ENCODE results near the gene AHCYL1.
"Not testable (repeated sequence)": the region's sequence is repeated elsewhere in the genome, so short reads cannot be mapped to it uniquely, and the experiment has no call there.

The AHCYL1 gene

DNA sequence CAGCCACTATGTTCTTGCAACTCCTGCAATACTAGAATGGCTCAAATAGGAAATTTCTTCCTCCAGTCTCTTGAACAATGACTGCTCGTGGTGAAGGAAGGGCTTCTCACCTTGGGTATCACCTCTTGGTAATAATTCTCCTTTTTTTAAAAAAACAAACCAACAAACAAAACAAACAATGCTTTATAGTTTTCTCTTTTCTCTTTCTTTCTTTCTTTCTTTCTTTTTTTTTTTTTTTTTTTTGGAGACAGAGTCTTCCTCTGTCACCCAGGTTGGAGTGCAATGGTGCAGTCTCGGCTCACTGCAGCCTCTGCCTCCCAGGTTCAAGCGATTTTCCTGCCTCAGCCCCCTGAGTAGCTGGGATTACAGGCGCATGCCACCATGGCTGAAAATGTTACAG is 46.1 kb downstream of the AHCYL1 start:
- H3K36me3 Mint-ChIP-seq; H3K9me3 Mint-ChIP-seq (ENCODE audit: low read depth): not testable (repeated sequence)

DNA sequence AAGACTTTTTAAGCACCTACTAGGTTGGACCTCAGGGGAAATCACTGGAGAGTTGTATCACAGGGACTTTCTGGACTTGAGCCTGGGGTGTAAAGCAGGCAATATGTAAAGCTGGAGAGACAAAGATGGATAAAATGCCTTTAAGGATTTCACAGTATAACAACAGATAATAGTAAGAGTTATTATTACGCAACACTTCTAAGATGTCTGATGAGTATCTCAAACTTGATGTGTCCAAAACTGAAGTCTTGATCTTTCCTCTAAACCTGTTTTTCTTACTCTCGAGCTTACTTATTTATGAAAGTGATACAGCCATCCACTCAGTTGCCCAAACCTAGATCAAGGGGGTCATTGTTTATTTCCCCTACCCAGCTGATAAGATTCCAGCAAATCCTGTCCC is 47.8 kb downstream of the AHCYL1 start:
- Mint-ChIP-seq H3K36me3 (no peaks in the 10 kb centered on the region), H3K9me3 (ENCODE audit: low read depth) (no peaks in the 10 kb centered on the region), H3K27me3 (no peaks in the 10 kb centered on the region), H3K4me3 (no peak overlapping the region), H3K4me1 (ENCODE audit: low read depth) (peaks cover 43% of the 10 kb centered on the region), H3K27ac (peak overlapping the region; percentile 36)

More for the DNA sequence above, 46.1 kb downstream of the AHCYL1 start:
- H3K4me1 Mint-ChIP-seq (ENCODE audit: low read depth) = peaks cover 30% of the 10 kb centered on the region
- H3K4me3 Mint-ChIP-seq = peak overlapping the region; percentile 71
- not testable (repeated sequence) for H3K27me3 Mint-ChIP-seq
- H3K27ac Mint-ChIP-seq = peak overlapping the region; percentile 80

DNA sequence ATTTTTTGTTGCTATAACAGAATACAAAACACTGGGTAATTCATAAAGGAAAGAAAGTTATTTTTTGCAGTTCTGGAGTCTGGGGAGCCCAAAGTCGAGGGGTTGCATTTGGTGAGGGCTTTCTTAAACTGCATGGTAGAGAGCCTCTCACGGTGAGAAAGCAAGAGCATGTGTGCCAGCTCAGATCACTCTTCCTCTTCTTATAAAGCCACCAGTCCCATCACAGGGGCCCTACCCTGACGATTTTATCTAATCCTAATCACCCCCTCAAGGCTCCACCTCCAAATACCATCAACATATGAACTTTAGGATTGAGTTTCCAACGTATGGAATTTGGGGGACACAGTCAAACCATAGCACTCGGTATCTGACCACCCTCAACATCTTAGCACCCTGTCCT is 48.9 kb downstream of the AHCYL1 start:
- H3K4me1 Mint-ChIP-seq (ENCODE audit: low read depth) = peaks cover 47% of the 10 kb centered on the region
- peak overlapping the region; percentile 89 for H3K27ac Mint-ChIP-seq
- H3K4me3 Mint-ChIP-seq = peak overlapping the region; percentile 88
- H3K9me3 Mint-ChIP-seq (ENCODE audit: low read depth) = no peaks in the 10 kb centered on the region
- no peaks in the 10 kb centered on the region for H3K27me3 Mint-ChIP-seq
- H3K36me3 Mint-ChIP-seq = peaks cover 4% of the 10 kb centered on the region

DNA sequence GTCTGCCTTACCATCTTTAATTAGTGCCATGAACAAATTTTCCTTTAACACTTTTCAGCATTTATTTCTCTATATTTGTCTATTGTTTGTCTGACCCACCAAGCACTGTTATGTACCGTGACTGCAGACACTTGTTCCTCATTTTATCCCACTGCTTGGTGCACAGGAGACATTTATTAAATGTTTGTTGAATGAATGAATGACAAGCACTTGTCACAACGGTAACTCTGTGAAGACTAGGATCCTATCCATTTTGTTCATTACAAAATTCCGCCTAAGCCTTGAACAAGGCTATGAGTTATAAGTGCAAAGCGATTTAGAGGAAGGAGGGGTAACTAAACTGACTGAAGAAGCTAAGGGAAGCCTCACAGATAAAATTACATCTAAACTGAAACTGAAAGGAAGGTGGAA is 49.5 kb downstream of the AHCYL1 start:
- H3K4me3 Mint-ChIP-seq = peak overlapping the region; percentile 88
- peaks cover 48% of the 10 kb centered on the region for H3K4me1 Mint-ChIP-seq (ENCODE audit: low read depth)

DNA sequence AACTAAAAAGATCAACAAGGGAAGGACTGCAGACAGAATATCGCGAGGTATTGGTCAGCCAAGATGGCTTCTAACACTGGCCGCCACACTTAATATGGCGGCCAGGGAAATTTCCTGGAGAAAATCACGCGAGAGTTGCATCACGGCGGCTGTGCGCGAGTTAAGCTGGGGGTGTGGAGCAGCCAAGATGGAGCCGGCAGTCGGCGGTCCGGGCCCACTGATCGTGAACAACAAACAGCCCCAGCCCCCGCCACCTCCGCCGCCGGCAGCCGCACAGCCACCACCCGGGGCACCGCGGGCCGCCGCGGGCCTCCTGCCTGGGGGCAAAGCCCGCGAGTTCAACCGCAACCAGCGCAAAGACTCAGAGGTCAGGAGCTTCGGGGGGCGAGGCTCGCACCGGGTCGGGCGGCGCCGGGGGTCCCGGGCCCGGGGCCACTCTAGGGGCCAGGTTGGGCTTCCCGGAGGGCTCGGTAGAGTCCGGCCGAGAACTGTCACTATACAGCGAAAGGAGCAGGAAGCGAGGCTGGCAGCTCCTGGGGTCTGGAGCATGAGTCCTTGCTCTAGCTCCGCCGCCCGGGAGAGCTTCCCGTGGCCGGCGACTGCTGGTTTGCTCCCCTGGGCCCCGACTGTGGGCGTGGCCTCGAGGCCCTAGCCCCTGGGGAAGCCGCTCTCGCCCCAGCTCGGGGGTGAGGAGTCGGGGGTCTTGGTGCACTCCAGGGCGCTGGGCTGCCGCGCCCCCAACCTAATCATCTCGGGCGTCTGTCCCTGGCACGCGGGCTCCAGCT is 50.1 kb downstream of the AHCYL1 start, which contains the start of gene STRIP1:
TSS of gene STRIP1 (plus strand) at position 174 of the 785 bp plus-strand sequence. CDS start at position 188, 14 bp downstream.
- Mint-ChIP-seq H3K9me3 (ENCODE audit: low read depth) (no peaks in the 10 kb centered on the region), H3K4me1 (ENCODE audit: low read depth) (peaks cover 47% of the 10 kb centered on the region), H3K27me3 (no peaks in the 10 kb centered on the region), H3K27ac (peak within 1 kb of the TSS; percentile 89), H3K4me3 (peak within 1 kb of the TSS; percentile 88), H3K36me3 (peaks cover 7% of the 10 kb centered on the region)

More for the DNA sequence above, 49.5 kb downstream of the AHCYL1 start:
- peak overlapping the region; percentile 89 for H3K27ac Mint-ChIP-seq
- H3K36me3 Mint-ChIP-seq = peaks cover 7% of the 10 kb centered on the region
- H3K9me3 Mint-ChIP-seq (ENCODE audit: low read depth) = no peaks in the 10 kb centered on the region
- H3K27me3 Mint-ChIP-seq = no peaks in the 10 kb centered on the region

DNA sequence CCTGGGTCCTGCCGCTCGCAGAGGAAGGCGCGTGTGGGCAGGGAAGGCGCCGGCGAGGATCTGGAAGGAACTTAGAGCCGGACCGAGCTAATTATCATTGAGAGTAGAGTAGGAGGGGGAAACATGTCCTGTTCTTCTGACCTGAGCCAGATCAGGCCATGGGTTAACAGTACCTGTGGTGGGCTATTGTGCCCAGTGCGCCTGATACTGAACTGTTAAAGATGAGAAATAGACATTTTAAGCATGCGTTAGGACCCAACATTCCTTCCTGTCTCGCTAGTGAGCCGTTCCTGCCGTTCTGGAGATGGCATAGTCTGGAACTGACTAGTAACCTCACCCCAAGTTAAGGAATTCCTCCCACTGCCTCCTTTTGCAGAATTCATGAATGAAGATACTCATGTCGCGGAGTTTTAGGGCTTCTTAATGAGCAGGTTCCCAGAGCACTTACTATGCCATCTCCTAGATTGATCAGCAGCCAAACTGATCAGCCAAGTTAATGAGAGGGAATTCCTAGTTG is 50.7 kb downstream of the AHCYL1 start:
- Mint-ChIP-seq H3K9me3 (ENCODE audit: low read depth) (no peaks in the 10 kb centered on the region), H3K36me3 (peaks cover 10% of the 10 kb centered on the region), H3K4me3 (peak overlapping the region; percentile 88), H3K27me3 (no peaks in the 10 kb centered on the region), H3K27ac (peak overlapping the region; percentile 77), H3K4me1 (ENCODE audit: low read depth) (peaks cover 45% of the 10 kb centered on the region)

DNA sequence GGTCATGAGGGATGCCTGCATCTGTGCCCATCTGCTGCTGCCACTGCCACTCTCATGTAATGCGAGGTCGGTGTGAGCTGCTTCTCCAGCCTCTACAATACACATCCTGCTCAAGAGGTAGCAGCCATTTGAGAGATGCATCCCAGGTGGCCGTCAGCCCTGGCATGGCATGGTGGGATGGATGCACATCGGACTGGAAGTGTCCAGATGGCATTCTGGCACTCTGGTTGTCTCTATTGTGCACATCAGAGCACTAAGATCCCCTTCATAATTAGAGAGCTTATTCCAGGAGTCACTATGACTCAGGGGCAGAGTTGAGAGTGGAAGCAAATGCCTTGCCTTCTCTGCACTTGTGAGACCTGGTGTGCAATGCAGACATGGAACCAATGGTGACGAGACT is 53.7 kb downstream of the AHCYL1 start:
- Mint-ChIP-seq H3K9me3 (ENCODE audit: low read depth) (no peaks in the 10 kb centered on the region), H3K27ac (no peak overlapping the region), H3K4me3 (no peak overlapping the region), H3K4me1 (ENCODE audit: low read depth) (peaks cover 40% of the 10 kb centered on the region), H3K36me3 (peaks cover 10% of the 10 kb centered on the region), H3K27me3 (no peaks in the 10 kb centered on the region)

DNA sequence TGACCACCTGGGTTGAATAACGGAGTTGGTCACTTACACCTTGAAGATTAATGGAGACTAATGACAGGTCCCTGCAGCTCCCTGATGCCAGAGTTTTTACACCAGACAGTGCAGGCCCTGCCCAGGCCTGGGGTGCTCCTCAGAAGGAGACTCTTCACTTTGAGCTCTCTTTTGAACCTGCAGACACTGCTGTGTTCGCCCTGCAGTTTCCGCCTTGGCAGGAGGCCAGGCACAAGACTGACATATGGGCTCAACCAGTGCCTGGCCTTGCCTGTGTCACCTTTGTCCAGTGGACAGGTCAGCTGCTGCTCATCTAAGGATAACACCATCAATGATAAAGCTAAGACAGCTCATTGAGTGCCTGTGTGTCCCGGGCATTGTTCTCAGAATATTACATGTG is 55.1 kb downstream of the AHCYL1 start:
- no peaks in the 10 kb centered on the region for H3K27me3 Mint-ChIP-seq
- H3K27ac Mint-ChIP-seq = no peak overlapping the region
- peaks cover 13% of the 10 kb centered on the region for H3K36me3 Mint-ChIP-seq
- no peaks in the 10 kb centered on the region for H3K9me3 Mint-ChIP-seq (ENCODE audit: low read depth)
- H3K4me3 Mint-ChIP-seq = no peak overlapping the region
- H3K4me1 Mint-ChIP-seq (ENCODE audit: low read depth) = peaks cover 31% of the 10 kb centered on the region

DNA sequence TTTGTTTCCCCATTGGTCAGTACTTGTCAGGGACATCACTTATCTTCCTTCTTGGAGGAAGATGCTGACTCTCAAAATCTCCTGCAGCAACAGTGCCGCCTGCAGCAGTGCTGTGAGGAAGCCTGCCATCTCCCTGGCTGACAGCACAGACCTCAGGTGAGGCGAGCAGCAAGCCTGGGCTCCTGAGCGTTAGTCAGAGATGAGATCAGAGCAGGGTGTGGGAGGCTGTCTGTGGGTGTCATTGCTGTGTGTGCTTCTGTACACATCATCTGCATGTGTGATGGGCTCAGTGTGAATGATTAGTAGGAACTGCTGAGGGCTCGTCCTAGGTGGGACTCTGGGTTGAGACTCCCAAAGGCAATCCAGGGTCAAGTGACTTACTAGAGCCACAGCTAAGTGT is 56.0 kb downstream of the AHCYL1 start:
- Mint-ChIP-seq H3K27me3 (no peaks in the 10 kb centered on the region), H3K4me3 (no peak overlapping the region), H3K4me1 (ENCODE audit: low read depth) (peaks cover 26% of the 10 kb centered on the region), H3K9me3 (ENCODE audit: low read depth) (no peaks in the 10 kb centered on the region), H3K27ac (no peak overlapping the region), H3K36me3 (peaks cover 15% of the 10 kb centered on the region)

DNA sequence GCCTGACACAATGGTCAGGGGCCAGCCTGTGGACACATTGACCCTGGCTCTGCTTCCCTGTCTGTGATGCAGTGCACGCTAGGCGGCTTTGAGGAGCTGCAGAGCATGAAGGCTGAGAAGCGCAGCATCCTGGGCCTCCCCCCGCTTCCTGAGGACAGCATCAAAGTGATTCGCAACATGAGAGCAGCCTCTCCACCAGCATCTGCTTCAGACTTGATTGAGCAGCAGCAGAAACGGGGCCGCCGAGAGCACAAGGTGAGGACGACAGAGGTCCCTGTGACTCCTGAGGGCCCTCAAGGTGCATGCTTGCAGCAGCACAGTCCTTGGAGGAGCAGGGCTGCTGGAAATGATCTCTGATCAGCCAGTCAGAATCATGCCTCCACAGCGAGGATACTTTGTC is 58.5 kb downstream of the AHCYL1 start:
- H3K27ac Mint-ChIP-seq = no peak overlapping the region
- no peaks in the 10 kb centered on the region for H3K9me3 Mint-ChIP-seq (ENCODE audit: low read depth)
- peaks cover 10% of the 10 kb centered on the region for H3K4me1 Mint-ChIP-seq (ENCODE audit: low read depth)
- H3K27me3 Mint-ChIP-seq = no peaks in the 10 kb centered on the region
- H3K36me3 Mint-ChIP-seq = peaks cover 16% of the 10 kb centered on the region
- no peak overlapping the region for H3K4me3 Mint-ChIP-seq

DNA sequence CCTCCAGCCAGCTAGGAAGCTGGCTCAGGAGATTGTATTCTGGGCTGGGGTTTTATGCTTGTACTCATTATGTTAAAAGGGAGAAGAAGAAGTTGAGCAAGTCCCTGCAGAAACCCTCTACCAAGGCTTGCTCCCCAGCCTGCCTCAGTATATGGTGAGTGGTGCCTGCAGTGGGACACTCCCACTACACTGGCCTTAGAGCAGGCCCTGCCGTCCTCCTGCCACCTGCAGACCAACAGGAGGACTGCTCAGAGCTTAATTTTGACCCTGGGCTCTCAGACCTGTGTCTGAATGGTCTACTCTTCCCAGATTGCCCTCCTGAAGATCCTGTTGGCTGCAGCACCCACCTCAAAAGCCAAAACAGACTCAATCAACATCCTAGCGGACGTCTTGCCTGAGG is 62.9 kb downstream of the AHCYL1 start:
- no peaks in the 10 kb centered on the region for H3K27me3 Mint-ChIP-seq
- no peak overlapping the region for H3K4me3 Mint-ChIP-seq
- H3K27ac Mint-ChIP-seq = no peak overlapping the region
- peaks cover 9% of the 10 kb centered on the region for H3K36me3 Mint-ChIP-seq
- H3K4me1 Mint-ChIP-seq (ENCODE audit: low read depth) = no peaks in the 10 kb centered on the region
- H3K9me3 Mint-ChIP-seq (ENCODE audit: low read depth) = no peaks in the 10 kb centered on the region

DNA sequence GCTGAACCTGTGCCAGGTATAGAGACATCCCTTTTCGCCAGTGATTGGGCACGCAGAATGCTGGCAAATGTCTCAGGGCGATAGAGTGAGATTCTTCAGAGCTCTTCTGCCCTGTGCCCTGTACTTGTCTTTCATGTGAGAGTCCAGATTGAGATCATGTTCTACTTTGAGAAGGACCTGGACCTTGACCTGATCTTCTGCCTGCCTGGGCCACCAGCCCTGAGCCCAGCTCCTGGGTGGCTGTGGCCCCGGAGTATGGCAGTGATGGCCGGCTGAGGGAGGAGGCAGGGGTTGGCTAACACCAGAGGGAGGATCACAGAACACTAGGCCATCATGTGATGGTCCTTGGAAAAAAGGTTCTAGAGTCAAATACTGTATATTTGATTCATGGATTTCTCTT is 63.7 kb downstream of the AHCYL1 start:
- no peaks in the 10 kb centered on the region for H3K9me3 Mint-ChIP-seq (ENCODE audit: low read depth)
- peaks cover 9% of the 10 kb centered on the region for H3K36me3 Mint-ChIP-seq
- no peak overlapping the region for H3K27ac Mint-ChIP-seq
- H3K4me1 Mint-ChIP-seq (ENCODE audit: low read depth) = no peaks in the 10 kb centered on the region
- H3K27me3 Mint-ChIP-seq = no peaks in the 10 kb centered on the region
- H3K4me3 Mint-ChIP-seq = no peak overlapping the region

DNA sequence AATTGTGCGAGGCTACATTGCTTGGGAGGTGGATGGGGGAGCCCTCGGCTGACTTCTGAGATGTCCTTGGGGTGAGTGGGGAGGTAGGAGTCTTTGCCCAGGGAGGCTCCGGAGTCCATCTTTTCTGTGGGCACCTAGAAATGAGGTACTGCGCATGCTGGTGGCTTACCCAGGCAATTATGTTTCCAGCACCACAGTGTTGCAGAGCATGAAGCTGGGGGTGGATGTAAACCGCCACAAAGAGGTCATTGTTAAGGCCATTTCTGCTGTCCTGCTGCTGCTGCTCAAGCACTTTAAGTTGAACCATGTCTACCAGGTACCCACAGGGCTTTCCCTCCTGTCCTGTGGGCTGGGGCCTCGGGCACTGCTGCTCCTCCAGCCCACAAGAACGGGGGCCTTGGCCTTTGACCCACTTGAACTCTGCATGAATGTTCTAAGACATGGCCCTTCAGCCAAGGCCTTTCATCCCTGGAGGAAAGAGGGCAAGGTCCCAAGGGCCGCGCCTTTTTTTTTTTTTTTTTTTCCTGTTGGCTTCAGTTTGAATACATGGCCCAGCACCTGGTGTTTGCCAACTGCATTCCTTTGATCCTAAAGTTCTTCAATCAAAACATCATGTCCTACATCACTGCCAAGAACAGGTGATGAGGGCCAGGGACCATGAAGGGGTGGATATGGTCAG is 64.5 kb downstream of the AHCYL1 start:
- peaks cover 9% of the 10 kb centered on the region for H3K36me3 Mint-ChIP-seq

DNA sequence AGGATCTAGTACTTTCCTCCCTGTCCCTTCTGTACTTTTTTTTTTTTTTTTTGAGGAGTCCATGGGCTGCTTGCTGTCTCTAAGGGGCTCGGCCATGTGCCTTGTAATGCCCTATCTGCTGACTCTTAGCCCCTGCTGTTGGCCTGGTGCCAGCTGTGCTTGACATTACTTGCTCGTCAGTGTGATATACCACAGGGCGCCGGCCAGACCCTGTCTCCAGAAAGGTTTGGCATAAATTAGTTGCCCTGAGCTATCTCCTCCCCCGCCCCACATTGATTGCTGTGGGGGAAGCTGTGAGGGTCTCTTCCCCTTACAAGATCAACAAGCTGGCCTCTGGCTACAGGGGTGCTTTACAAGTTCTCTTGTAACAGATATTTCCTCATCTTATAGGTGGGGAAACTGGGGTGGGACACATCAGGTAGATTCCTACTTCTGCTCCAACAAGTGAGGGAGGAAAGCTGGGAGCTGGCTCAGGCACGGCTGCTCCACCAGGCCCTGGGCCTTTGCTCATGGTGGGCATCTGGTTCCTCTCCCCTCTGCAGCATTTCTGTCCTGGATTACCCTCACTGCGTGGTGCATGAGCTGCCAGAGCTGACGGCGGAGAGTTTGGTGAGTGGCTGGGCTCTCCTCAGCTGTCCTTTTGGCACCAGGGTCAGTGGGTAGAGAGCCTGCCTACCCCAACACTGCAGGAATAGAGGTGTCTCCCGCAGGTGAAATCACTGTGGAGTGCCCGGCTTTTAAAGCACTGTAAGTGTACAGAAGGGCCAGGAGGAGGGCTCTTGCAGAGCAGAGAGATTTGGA is 65.4 kb downstream of the AHCYL1 start:
- no peak overlapping the region for H3K27ac Mint-ChIP-seq
- H3K4me3 Mint-ChIP-seq = no peak overlapping the region
- no peaks in the 10 kb centered on the region for H3K4me1 Mint-ChIP-seq (ENCODE audit: low read depth)
- no peaks in the 10 kb centered on the region for H3K27me3 Mint-ChIP-seq
- H3K9me3 Mint-ChIP-seq (ENCODE audit: low read depth) = no peaks in the 10 kb centered on the region
- peaks cover 9% of the 10 kb centered on the region for H3K36me3 Mint-ChIP-seq

More for the DNA sequence above, 64.5 kb downstream of the AHCYL1 start:
- Mint-ChIP-seq H3K27ac (no peak overlapping the region), H3K4me3 (no peak overlapping the region), H3K27me3 (no peaks in the 10 kb centered on the region), H3K9me3 (ENCODE audit: low read depth) (no peaks in the 10 kb centered on the region), H3K4me1 (ENCODE audit: low read depth) (no peaks in the 10 kb centered on the region)

Measured in activated naive CD8-positive, alpha-beta T cell (primary cell).